Transverse colon (tissue), 4 donors: ENCODE results near the gene CAMK2B. TPM values are rescaled to one million over a fixed set of nuclear protein-coding genes. Genes with fewer than 3 reads are reported as not detected.

ENCODE experiments used
- DNase-seq: peaks from one replicate; pipeline ENCODE4 v3.0.0-alpha.2; 2019
- H3K27ac ChIP-seq, 4 donors: fragments of 200-600 bp; sonication (generic); 2 replicates each; pipeline ENCODE4 v1.5.1; 2016 to 2018; ENCODE audit warnings: inconsistent platforms in 4 of 4
- H3K27me3 ChIP-seq: fragments of 200-600 bp; sonication (generic); 2 replicates; pipeline ENCODE4 v1.5.1; 2017; ENCODE audit warnings: inconsistent platforms
- H3K36me3 ChIP-seq, 4 donors: fragments of 200-600 bp; sonication (generic); 2 replicates each; pipeline ENCODE4 v1.5.1; 2017 to 2019; ENCODE audit warnings: inconsistent platforms in 4 of 4
- H3K4me1 ChIP-seq, 4 donors: fragments of 200-600 bp; sonication (generic); 2 replicates each; pipeline ENCODE4 v1.5.1; 2017 to 2020; ENCODE audit warnings: inconsistent platforms in 4 of 4
- H3K4me3 ChIP-seq, 4 donors: fragments of 200-600 bp; sonication (generic); 1 replicate in 1 of 4; 2 replicates in 3 of 4; pipeline versions ENCODE4 v1.5.1 to v1.6.1; 2017 to 2019; ENCODE audit warnings: inconsistent platforms in 4 of 4
- H3K9me3 ChIP-seq, 2 donors: fragments of 200-600 bp; sonication (generic); 2 replicates each; pipeline ENCODE4 v1.5.1; 2017 to 2019; ENCODE audit warnings: inconsistent platforms in 2 of 2
- CTCF ChIP-seq, 5 experiments: fragments of 200-600 bp in 3 of 5; fragments of 450-650 bp in 2 of 5; sonication (generic) in 3 of 5; IDR thresholded peaks; 1 replicate in 2 of 5; 2 replicates in 3 of 5; pipeline ENCODE4 v1.5.1; 2016 to 2017; ENCODE audit warnings: antibody characterized with exemption in 5 of 5, inconsistent platforms in 3 of 5, mild to moderate bottlenecking in 2 of 5, moderate library complexity in 1 of 5
- EP300 ChIP-seq: sonication (generic); formaldehyde crosslinking; IDR thresholded peaks from one replicate; pipeline ENCODE4 v1.6.1; 2017; ENCODE audit warnings: antibody characterized with exemption, low read depth
- POLR2A ChIP-seq: fragments of 450-650 bp; IDR thresholded peaks from one replicate; pipeline ENCODE4 v1.6.1; 2016; ENCODE audit warnings: antibody characterized with exemption, mild to moderate bottlenecking, moderate library complexity
- POLR2AphosphoS5 ChIP-seq, 3 donors: sonication (generic); formaldehyde crosslinking; IDR thresholded peaks; one replicate each; pipeline ENCODE4 v1.6.1; 2016; ENCODE audit warnings: antibody characterized with exemption in 3 of 3
- WGBS, 2 donors: methylation state at CpG; one replicate each; pipeline ENCODE4 v1.1.5; 2018; ENCODE audit warnings: low coverage in 1 of 2; 5-methylcytosine and 5-hydroxymethylcytosine counted together
- in situ Hi-C, 4 donors: fragments of 200-750 bp; cut with MboI; loops; one replicate each; pipeline versions ENCODE4 v1.15.0 to v1.15.1; 2017; ENCODE audit warnings: low sequenced_read_pairs in 3 of 4, low pct_ligation_motif_present in 1 of 4, low pct_unique_long_range_greater_than_20kb in 1 of 4
- intact Hi-C: fragments of 100-400 bp; cut with DNase I; formaldehyde crosslinking; loops from one replicate; pipeline ENCODE4 v1.15.1; 2023; ENCODE audit warnings: low total_unique reads
- total RNA-seq, 4 donors: library from RNA; depleted of rRNA; stranded (reverse); fragments of >200 nt; gene quantifications; one replicate each; pipeline ENCODE4 v1.1.0, GENCODE V29; 2016

CAMK2B gene
- total RNA-seq, 4 donors from 2014 or later, result 0.16 to 2.8 (median 0.27) TPM; not detected in 1

- no peak overlapping the region for H3K4me3 ChIP-seq
- H3K27me3 ChIP-seq, result peaks cover 22% of the 10 kb centered on the region
- no peaks in the 10 kb centered on the region for H3K9me3 ChIP-seq
- in situ Hi-C loops, result loop anchor here in 3 of 4 donors (25.0 kb wide), 2 partner anchors 259 to 334 kb away; partner anchors contain the start of genes NUDCD3 (in 2 of the 3) and DDX56 (in 1 of the 3)
- intact Hi-C loops, result no loop called here
- no peaks in the 10 kb centered on the region for H3K36me3 ChIP-seq
- WGBS, 2 donors, result 66 to 72% methylated on average over 8 to 13 of the region's 14 CpGs
- DNase-seq, result no peak
- no peaks in the 10 kb centered on the region for H3K4me1 ChIP-seq
- H3K27ac ChIP-seq, result no peak overlapping the region
- TF ChIP-seq POLR2A (no peak), EP300 (no peak), POLR2AphosphoS5 (IDR thresholded peaks at IDR 0.05) (no peak), CTCF (IDR thresholded peaks at IDR 0.05) (no peak)
Measured at GRCh38 chr7:44227911-44228310, 97.5 kb downstream of the CAMK2B start.

GRCh38 chr7:44226396-44226753, 99.0 kb downstream of the CAMK2B start:
- DNase-seq, result no peak
- H3K9me3 ChIP-seq, result no peaks in the 10 kb centered on the region
- intact Hi-C loops, result no loop called here
- 50 to 60% methylated on average over 5 to 12 of the region's 17 CpGs for WGBS, 2 donors
- no peaks in the 10 kb centered on the region for H3K4me1 ChIP-seq
- in situ Hi-C loops, result loop anchor here in 3 of 4 donors (25.0 kb wide), 2 partner anchors 261 to 336 kb away; partner anchors contain the start of genes NUDCD3 (in 2 of the 3) and DDX56 (in 1 of the 3)
- TF ChIP-seq POLR2A, result no peak
- no peak for TF ChIP-seq CTCF (IDR thresholded peaks at IDR 0.05)
- TF ChIP-seq POLR2AphosphoS5 (IDR thresholded peaks at IDR 0.05), result no peak
- H3K27ac ChIP-seq, result no peak overlapping the region
- H3K4me3 ChIP-seq, result no peak overlapping the region
- peaks cover 22% of the 10 kb centered on the region for H3K27me3 ChIP-seq
- no peaks in the 10 kb centered on the region for H3K36me3 ChIP-seq

GRCh38 chr7:44225566-44226395, 99.6 kb downstream of the CAMK2B start:
- peaks cover 22% of the 10 kb centered on the region for H3K27me3 ChIP-seq
- in situ Hi-C loops, result loop anchor here in 3 of 4 donors (25.0 kb wide), 2 partner anchors 262 to 337 kb away; partner anchors contain the start of genes NUDCD3 (in 2 of the 3) and DDX56 (in 1 of the 3)

More at GRCh38 chr7:44225566-44226395, 99.6 kb downstream of the CAMK2B start:
- intact Hi-C loops, result no loop called here
- 72 to 84% methylated on average over 9 to 19 of the region's 26 CpGs for whole genome bisulfite sequencing, 2 donors
- DNase-seq, result no peak
- no peak for TF ChIP-seq CTCF (IDR thresholded peaks at IDR 0.05)
- TF ChIP-seq POLR2A, result no peak
- no peak for TF ChIP-seq POLR2AphosphoS5 (IDR thresholded peaks at IDR 0.05)
- TF ChIP-seq EP300, result no peak
- Histone ChIP-seq H3K9me3 (no peaks in the 10 kb centered on the region), H3K27ac (no peak overlapping the region), H3K36me3 (no peaks in the 10 kb centered on the region), H3K4me3 (no peak overlapping the region), H3K4me1 (no peaks in the 10 kb centered on the region)
